Fibroblast of lung (primary cell): ENCODE data around the gene ACSS1. TPM values are rescaled to one million over a fixed set of nuclear protein-coding genes. Genes with fewer than 3 reads are reported as not detected.

ENCODE experiments used
- DNase-seq, 2 donors: peaks; one replicate each; pipeline versions ENCODE4 v3.0.0 to v3.0.0-alpha.2; 2010; ENCODE audit warnings: low read depth in 2 of 2
- H2AFZ ChIP-seq: 2 replicates; pipeline ENCODE4 v1.5.1; 2012; ENCODE audit warnings: low read length, control low read depth, inconsistent platforms
- H3K27ac ChIP-seq: 2 replicates; pipeline ENCODE4 v1.5.1; 2011; ENCODE audit warnings: low read length, control low read depth; ENCODE audit not compliant: insufficient read depth
- H3K27me3 ChIP-seq: 2 replicates; pipeline ENCODE4 v1.5.1; 2011; ENCODE audit warnings: mild to moderate bottlenecking, low read length; ENCODE audit not compliant: control insufficient read depth, insufficient read depth
- H3K36me3 ChIP-seq: 2 replicates; pipeline ENCODE4 v1.5.1; 2011; ENCODE audit warnings: low read length; ENCODE audit not compliant: control insufficient read depth, insufficient read depth
- H3K4me1 ChIP-seq: 2 replicates; pipeline ENCODE4 v1.5.1; 2011; ENCODE audit warnings: low read length; ENCODE audit not compliant: control insufficient read depth, insufficient read depth; ENCODE audit errors: extremely low read depth
- H3K4me2 ChIP-seq: 2 replicates; pipeline ENCODE4 v1.5.1; 2011; ENCODE audit warnings: low read length, control low read depth; ENCODE audit not compliant: insufficient read depth; ENCODE audit errors: extremely low read depth
- H3K4me3 ChIP-seq, 4 experiments: fragments of 200-600 bp in 1 of 4; sonication (generic) in 1 of 4; replicated peaks in 1 of 4; 2 replicates each; pipeline ENCODE4 v1.5.1; 2011 to 2016; ENCODE audit warnings: low read length in 4 of 4, low read depth in 3 of 4, mild to moderate bottlenecking in 3 of 4, control low read depth in 2 of 4, inconsistent platforms in 1 of 4, mixed read lengths in 1 of 4; ENCODE audit not compliant: insufficient read depth in 1 of 4; ENCODE audit errors: control extremely low read depth in 1 of 4
- H3K79me2 ChIP-seq: 2 replicates; pipeline ENCODE4 v1.5.1; 2012; ENCODE audit warnings: mild to moderate bottlenecking, low read length, inconsistent platforms; ENCODE audit not compliant: control insufficient read depth, insufficient read depth
- H3K9ac ChIP-seq: 2 replicates; pipeline ENCODE4 v1.5.1; 2011; ENCODE audit warnings: mild to moderate bottlenecking, low read length, control low read depth; ENCODE audit not compliant: insufficient read depth
- H3K9me3 ChIP-seq: 2 replicates; pipeline ENCODE4 v1.5.1; 2012; ENCODE audit warnings: low read depth, low read length; ENCODE audit not compliant: control insufficient read depth, insufficient read depth
- H4K20me1 ChIP-seq: 2 replicates; pipeline ENCODE4 v1.5.1; 2011; ENCODE audit warnings: low read length; ENCODE audit not compliant: control insufficient read depth, insufficient read depth; ENCODE audit errors: extremely low read depth
- EZH2 ChIP-seq: IDR thresholded peaks from 2 replicates; pipeline ENCODE4 v1.5.1; 2012; ENCODE audit warnings: low read length, control low read depth, mild to moderate bottlenecking; ENCODE audit errors: missing control alignments
- polyA plus RNA-seq, 2 donors: library from polyadenylated mRNA; depleted of rRNA in 1 of 2; stranded (reverse) in 1 of 2; unstranded in 1 of 2; fragments of >200 nt; gene quantifications; 2 replicates each; pipeline ENCODE4 v1.2.1, GENCODE V29; 2011 to 2012; ENCODE audit warnings: missing spikeins in 1 of 2
- total RNA-seq: library from RNA; depleted of rRNA; stranded (reverse); fragments of >200 nt; gene quantifications from 2 replicates; pipeline ENCODE4 v1.2.1, GENCODE V29; 2014
- TF ChIP-seq, protein P1 (sequence below), 2 donors: IDR thresholded peaks in 1 of 2; conservative IDR thresholded peaks in 1 of 2; 1 replicate in 1 of 2; 2 replicates in 1 of 2; pipeline ENCODE4 v1.5.1; 2011 to 2012; ENCODE audit warnings: low read length in 2 of 2, control low read depth in 1 of 2, inconsistent platforms in 1 of 2, low read depth in 1 of 2, mild to moderate bottlenecking in 1 of 2

Gene ACSS1
- total and polyA plus RNA-seq, 2 donors (not counting 1 experiment from before 2014, with no cell fraction given), result 1.3 to 3.4 TPM

DNA sequence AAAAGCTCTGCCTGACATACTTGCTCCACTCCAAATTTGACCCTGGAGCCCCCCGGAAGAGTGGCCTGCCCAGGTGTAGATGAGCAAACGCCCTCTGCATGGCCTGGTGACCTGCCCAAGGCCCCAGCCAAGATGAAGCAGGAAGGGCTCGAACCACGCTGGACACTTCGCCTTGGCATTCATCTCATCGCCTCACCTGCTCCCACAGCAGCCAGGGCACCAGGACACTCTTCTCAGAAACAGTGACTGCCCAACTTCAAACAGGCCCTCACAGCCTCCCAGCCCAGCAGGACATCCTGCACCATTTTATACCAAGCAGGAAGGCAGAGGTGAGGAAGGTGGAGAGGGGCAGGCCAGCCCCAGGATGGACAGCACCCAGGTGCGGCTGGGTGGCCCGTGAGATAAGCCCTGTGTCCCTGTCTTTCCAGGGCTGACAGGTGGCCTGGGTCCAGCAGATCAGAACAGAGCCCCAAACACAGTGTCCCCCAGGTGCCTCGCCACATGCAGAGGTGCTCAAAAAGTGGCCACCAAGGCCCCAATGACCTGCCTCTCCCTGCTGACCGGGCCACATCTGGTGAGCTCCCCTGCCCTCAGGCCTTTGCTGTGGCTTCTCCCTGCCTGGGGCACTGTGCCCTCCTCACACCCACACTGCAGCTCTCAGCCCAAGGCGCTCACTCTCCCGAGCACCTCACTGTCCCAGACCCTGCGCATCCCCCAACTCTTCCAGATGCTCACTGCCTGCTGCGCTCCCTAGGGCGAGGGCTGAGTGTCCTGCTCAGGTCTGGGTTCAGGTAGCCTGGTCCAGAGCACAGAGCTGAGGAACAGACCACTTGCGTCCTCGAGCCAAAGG, 7.2 kb downstream of the ACSS1 start:
- Histone ChIP-seq H3K4me2 (no peak overlapping the region), H2AFZ (no peak overlapping the region), H3K36me3 (no peaks in the 10 kb centered on the region), H3K4me1 (peaks cover 6% of the 10 kb centered on the region), H3K4me3 (no peak overlapping the region), H4K20me1 (no peaks in the 10 kb centered on the region), H3K9ac (no peak overlapping the region), H3K27ac (no peak overlapping the region), H3K79me2 (no peaks in the 10 kb centered on the region), H3K27me3 (peaks cover 21% of the 10 kb centered on the region), H3K9me3 (no peaks in the 10 kb centered on the region)
- TF ChIP-seq EZH2, result no peak
- TF ChIP-seq, protein P1, sequence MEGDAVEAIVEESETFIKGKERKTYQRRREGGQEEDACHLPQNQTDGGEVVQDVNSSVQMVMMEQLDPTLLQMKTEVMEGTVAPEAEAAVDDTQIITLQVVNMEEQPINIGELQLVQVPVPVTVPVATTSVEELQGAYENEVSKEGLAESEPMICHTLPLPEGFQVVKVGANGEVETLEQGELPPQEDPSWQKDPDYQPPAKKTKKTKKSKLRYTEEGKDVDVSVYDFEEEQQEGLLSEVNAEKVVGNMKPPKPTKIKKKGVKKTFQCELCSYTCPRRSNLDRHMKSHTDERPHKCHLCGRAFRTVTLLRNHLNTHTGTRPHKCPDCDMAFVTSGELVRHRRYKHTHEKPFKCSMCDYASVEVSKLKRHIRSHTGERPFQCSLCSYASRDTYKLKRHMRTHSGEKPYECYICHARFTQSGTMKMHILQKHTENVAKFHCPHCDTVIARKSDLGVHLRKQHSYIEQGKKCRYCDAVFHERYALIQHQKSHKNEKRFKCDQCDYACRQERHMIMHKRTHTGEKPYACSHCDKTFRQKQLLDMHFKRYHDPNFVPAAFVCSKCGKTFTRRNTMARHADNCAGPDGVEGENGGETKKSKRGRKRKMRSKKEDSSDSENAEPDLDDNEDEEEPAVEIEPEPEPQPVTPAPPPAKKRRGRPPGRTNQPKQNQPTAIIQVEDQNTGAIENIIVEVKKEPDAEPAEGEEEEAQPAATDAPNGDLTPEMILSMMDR (conservative IDR thresholded peaks at IDR 0.05 in 1 of 2, IDR thresholded peaks at IDR 0.05 in 1 of 2; ENCODE audit: low read depth in 1 of 2, low read length in 2 of 2), result no peak
- no peak for DNase-seq

DNA sequence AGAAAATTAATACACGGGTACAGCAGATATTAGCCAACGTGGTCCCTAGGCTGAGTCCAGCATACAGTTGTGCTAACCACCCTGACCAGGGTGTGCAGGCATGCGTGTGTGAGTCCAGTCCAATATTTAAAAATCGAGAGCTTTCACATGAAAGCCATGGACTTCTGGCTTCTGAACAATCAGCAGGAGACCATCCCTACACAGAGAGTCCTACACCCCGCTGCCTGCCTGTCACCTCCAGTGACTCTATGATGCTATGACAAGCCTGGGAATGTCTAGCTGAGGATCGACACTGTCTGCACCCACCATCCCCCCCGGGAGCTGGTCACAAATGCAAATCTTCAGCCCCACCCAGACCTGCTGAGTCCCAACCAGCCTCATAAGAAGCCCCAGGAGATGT, 7.9 kb downstream of the ACSS1 start:
- no peak overlapping the region for H2AFZ ChIP-seq
- H3K27ac ChIP-seq, result no peak overlapping the region
- H3K4me2 ChIP-seq, result no peak overlapping the region
- peaks cover 21% of the 10 kb centered on the region for H3K27me3 ChIP-seq
- no peak overlapping the region for H3K4me3 ChIP-seq
- no peak overlapping the region for H3K9ac ChIP-seq
- H4K20me1 ChIP-seq, result no peaks in the 10 kb centered on the region
- H3K36me3 ChIP-seq, result no peaks in the 10 kb centered on the region
- H3K4me1 ChIP-seq, result peaks cover 6% of the 10 kb centered on the region
- TF ChIP-seq, protein P1 (conservative IDR thresholded peaks at IDR 0.05 in 1 of 2, IDR thresholded peaks at IDR 0.05 in 1 of 2; ENCODE audit: low read depth in 1 of 2, low read length in 2 of 2), result no peak
- TF ChIP-seq EZH2, result no peak
- no peaks in the 10 kb centered on the region for H3K9me3 ChIP-seq
- no peaks in the 10 kb centered on the region for H3K79me2 ChIP-seq
- no peak for DNase-seq

- H3K4me2 ChIP-seq, result no peak overlapping the region
- DNase-seq, result no peak
- peaks cover 6% of the 10 kb centered on the region for H3K4me1 ChIP-seq
- TF ChIP-seq EZH2, result no peak
- TF ChIP-seq, protein P1 (conservative IDR thresholded peaks at IDR 0.05 in 1 of 2, IDR thresholded peaks at IDR 0.05 in 1 of 2; ENCODE audit: low read depth in 1 of 2, low read length in 2 of 2), result no peak
- H3K9me3 ChIP-seq, result no peaks in the 10 kb centered on the region
- no peak overlapping the region for H3K9ac ChIP-seq
- peaks cover 23% of the 10 kb centered on the region for H3K27me3 ChIP-seq
- H3K27ac ChIP-seq, result no peak overlapping the region
- H3K36me3 ChIP-seq, result no peaks in the 10 kb centered on the region
- H4K20me1 ChIP-seq, result no peaks in the 10 kb centered on the region
- H2AFZ ChIP-seq, result no peak overlapping the region
- no peak overlapping the region for H3K4me3 ChIP-seq
- no peaks in the 10 kb centered on the region for H3K79me2 ChIP-seq
Observed at GRCh38 chr20:25049261-25050060, 8.5 kb downstream of the ACSS1 start.
